Measurements from ENCODE around the gene NUDT2.

NUDT2 gene

DNA sequence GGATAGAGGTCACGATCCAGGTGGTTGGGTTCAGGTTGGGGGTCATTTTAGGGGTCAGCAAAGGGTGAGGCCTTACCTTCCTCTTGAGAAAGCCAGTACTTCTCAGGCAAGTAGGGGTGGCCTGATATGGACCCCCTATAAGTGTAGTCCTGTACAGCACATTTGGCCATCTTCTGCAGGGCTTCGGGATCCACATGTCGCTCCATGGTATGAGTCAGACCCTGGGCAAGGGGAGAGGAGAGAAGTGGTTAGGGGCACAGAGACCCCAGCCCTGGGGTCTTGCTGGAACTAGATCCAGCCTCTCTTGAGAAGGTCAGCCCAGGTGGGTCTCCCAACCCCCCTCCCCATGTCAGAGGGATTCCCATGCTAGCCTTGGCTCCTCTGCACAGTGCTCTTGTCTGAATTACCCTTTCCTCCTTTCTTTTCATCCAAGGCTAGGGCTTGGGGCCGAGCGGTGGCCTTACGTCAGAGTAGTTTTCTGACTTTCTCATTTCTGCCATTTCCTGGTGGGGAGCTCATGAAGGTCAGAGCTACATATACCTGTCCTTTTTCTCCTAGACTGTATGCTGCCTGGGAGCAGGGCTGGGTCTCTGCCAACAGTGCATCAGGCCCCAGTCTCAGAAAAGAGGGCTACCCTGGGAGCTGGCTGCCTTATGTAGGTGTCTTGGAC lies 56.3 kb downstream of the NUDT2 start:
- no peak for DNase-seq (ENCODE audit: low read depth)

DNA sequence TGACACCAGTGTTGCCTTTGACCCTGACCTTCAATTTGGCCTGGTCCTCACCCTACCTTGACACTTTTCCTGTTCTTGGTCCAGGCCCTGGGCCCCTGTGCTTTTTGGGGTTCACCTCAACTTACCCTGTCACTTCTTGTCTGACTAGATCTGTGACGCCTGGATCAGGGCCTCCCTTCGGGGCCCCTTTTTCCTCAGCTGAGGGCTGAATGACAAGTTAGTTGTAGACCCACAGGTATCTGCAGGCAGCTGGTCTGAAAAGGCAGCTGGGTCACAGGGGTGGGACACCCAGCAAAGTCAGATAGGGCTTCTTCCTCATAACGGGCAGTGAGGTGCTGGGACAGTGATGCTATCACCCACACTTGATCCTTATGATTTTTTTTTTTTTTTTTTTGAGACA lies 57.3 kb downstream of the NUDT2 start:
- no peak for DNase-seq (ENCODE audit: low read depth)

- DNase-seq (ENCODE audit: low read depth), result no peak
Observed at GRCh38 chr9:34387239-34387638, 57.9 kb downstream of the NUDT2 start.

DNA sequence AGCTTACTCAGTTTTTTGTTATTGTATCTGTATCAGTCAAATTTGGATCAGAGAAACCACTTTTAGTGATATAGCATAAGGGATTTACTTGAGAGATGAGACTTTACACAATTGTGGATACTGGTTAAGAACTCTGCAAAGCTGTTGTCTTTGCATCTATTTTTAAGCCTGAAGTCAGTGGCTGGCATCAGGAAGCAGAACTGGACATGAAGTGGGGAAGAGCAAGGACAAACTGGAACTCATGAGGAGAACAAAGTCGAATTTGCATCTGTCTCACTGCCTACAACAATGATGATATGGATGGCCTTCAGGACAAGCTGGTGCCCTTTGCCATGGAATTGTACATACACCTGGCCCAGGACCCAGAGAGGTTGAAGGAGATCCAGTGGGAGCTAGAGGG lies 63.1 kb downstream of the NUDT2 start:
- no peak for DNase-seq (ENCODE audit: low read depth)

Measured in HS-5 (cell line).